ENCODE measurements around the gene LEUTX. TPM values are rescaled to one million over a fixed set of nuclear protein-coding genes. Genes with fewer than 3 reads are reported as not detected.
A peak's percentile ranks its signal among the peaks of the same experiment; 100 is the strongest.

LEUTX gene
- total RNA-seq, 2 donors from 2014 or later, result not detected

- peak overlapping the region; percentile 79 for H3K4me3 Mint-ChIP-seq
- H3K27me3 ChIP-seq (ENCODE audit: control insufficient read depth, insufficient read depth, low read length, poor library complexity, severe bottlenecking), result no peaks in the 10 kb centered on the region
- H3K27ac ChIP-seq (ENCODE audit: low read depth, low read length), result peak overlapping the region; percentile 100
- no peaks in the 10 kb centered on the region for H3K4me1 ChIP-seq (ENCODE audit: control insufficient read depth, insufficient read depth, low read length)
- no peak for DNase-seq
- peak overlapping the region; percentile 99 for H3K9ac ChIP-seq (ENCODE audit: extremely low read depth, low read length, poor library complexity, severe bottlenecking)
- no peaks in the 10 kb centered on the region for H3K27me3 Mint-ChIP-seq (ENCODE audit: insufficient read depth)
- H3K27ac Mint-ChIP-seq, result peak overlapping the region; percentile 77
- peaks cover 74% of the 10 kb centered on the region for H3K36me3 ChIP-seq (ENCODE audit: control insufficient read depth, insufficient read depth, low read length)
- H3K4me1 Mint-ChIP-seq, result peaks cover 17% of the 10 kb centered on the region
- peaks cover 67% of the 10 kb centered on the region for H3K36me3 Mint-ChIP-seq (ENCODE audit: low read depth)
- no peak for TF ChIP-seq CTCF (conservative IDR thresholded peaks at IDR 0.05)
- WGBS, 2 experiments (ENCODE audit: insufficient coverage in 1 of 2, insufficient read length in 1 of 2), result 4 to 20% methylated on average over 1 to 24 of the region's 24 CpGs
- H3K9me3 Mint-ChIP-seq, result no peaks in the 10 kb centered on the region
- peak overlapping the region; percentile 89 for H3K4me3 ChIP-seq (ENCODE audit: low read length)
- no peaks in the 10 kb centered on the region for H3K9me3 ChIP-seq (ENCODE audit: control insufficient read depth, low read length)
These were observed 54.5 kb downstream of the LEUTX start for GRCh38 chr19:39833160-39833463.

GRCh38 chr19:39833464-39834286 lies 55.0 kb downstream of the LEUTX start, which contains the start of gene DYRK1B:
TSS of gene DYRK1B (minus strand) at chr19:39834162. CDS start at chr19:39831867, 2,295 bp downstream.
- Histone ChIP-seq H3K27ac (ENCODE audit: low read depth, low read length) (peak within 1 kb of the TSS; percentile 100), H3K36me3 (ENCODE audit: control insufficient read depth, insufficient read depth, low read length) (peaks cover 75% of the 10 kb centered on the region), H3K4me1 (ENCODE audit: control insufficient read depth, insufficient read depth, low read length) (no peaks in the 10 kb centered on the region), H3K9ac (ENCODE audit: extremely low read depth, low read length, poor library complexity, severe bottlenecking) (peak within 1 kb of the TSS; percentile 99), H3K27me3 (ENCODE audit: control insufficient read depth, insufficient read depth, low read length, poor library complexity, severe bottlenecking) (no peaks in the 10 kb centered on the region), H3K9me3 (ENCODE audit: control insufficient read depth, low read length) (no peaks in the 10 kb centered on the region), H3K4me3 (ENCODE audit: low read length) (peak within 1 kb of the TSS; percentile 89)
- Mint-ChIP-seq H3K9me3 (no peaks in the 10 kb centered on the region), H3K36me3 (ENCODE audit: low read depth) (peaks cover 66% of the 10 kb centered on the region), H3K27me3 (ENCODE audit: insufficient read depth) (no peaks in the 10 kb centered on the region), H3K4me3 (peak within 1 kb of the TSS; percentile 79), H3K27ac (peak within 1 kb of the TSS; percentile 79), H3K4me1 (peaks cover 17% of the 10 kb centered on the region)
- peak; percentile 99 for DNase-seq
- WGBS, 2 experiments (ENCODE audit: insufficient coverage in 1 of 2, insufficient read length in 1 of 2), result 0 to 1% methylated on average over 12 to 59 of the region's 59 CpGs
- TF ChIP-seq CTCF (conservative IDR thresholded peaks at IDR 0.05), result no peak

- Mint-ChIP-seq H3K4me3 (peak overlapping the region; percentile 79), H3K27me3 (ENCODE audit: insufficient read depth) (no peaks in the 10 kb centered on the region), H3K27ac (peak overlapping the region; percentile 79), H3K9me3 (no peaks in the 10 kb centered on the region), H3K36me3 (ENCODE audit: low read depth) (peaks cover 65% of the 10 kb centered on the region), H3K4me1 (peaks cover 17% of the 10 kb centered on the region)
- peak overlapping the region; percentile 89 for H3K4me3 ChIP-seq (ENCODE audit: low read length)
- H3K4me1 ChIP-seq (ENCODE audit: control insufficient read depth, insufficient read depth, low read length), result no peaks in the 10 kb centered on the region
- H3K27me3 ChIP-seq (ENCODE audit: control insufficient read depth, insufficient read depth, low read length, poor library complexity, severe bottlenecking), result no peaks in the 10 kb centered on the region
- H3K27ac ChIP-seq (ENCODE audit: low read depth, low read length), result no peak overlapping the region
- H3K9me3 ChIP-seq (ENCODE audit: control insufficient read depth, low read length), result no peaks in the 10 kb centered on the region
- WGBS, 2 experiments (ENCODE audit: insufficient coverage in 1 of 2, insufficient read length in 1 of 2), result 48 to 55% methylated on average over 11 to 19 of the region's 19 CpGs
- H3K36me3 ChIP-seq (ENCODE audit: control insufficient read depth, insufficient read depth, low read length), result peaks cover 75% of the 10 kb centered on the region
- no peak for DNase-seq
- no peak for TF ChIP-seq CTCF (conservative IDR thresholded peaks at IDR 0.05)
- H3K9ac ChIP-seq (ENCODE audit: extremely low read depth, low read length, poor library complexity, severe bottlenecking), result peak overlapping the region; percentile 99
These were observed 55.7 kb downstream of the LEUTX start for GRCh38 chr19:39834287-39834841.

Small RNA genes within 50 kb of the gene (microRNA-seq; reads per million reads assigned to microRNA genes)
- not detected for gene MIR6719 (ENCODE audit: borderline microRNAs expressed)

Other genes starting within 250 kb of the LEUTX start
- 1 to 10 TPM; 1.2 to 3.8 TPM for gene EID2B, start 246.0 kb upstream of the LEUTX start, total RNA-seq
- 10 to 100 TPM; 24.0 to 29.7 TPM for gene EID2, start 238.7 kb upstream of the LEUTX start, total RNA-seq
- gene LGALS13, start 176.3 kb upstream of the LEUTX start, total RNA-seq, result not detected
- not detected for gene LGALS16, start 122.9 kb upstream of the LEUTX start, total RNA-seq
- gene LGALS14, start 74.4 kb upstream of the LEUTX start, total RNA-seq, result not detected
- not detected for gene CLC, start 40.8 kb upstream of the LEUTX start, total RNA-seq
- gene DYRK1B, start 55.3 kb downstream of the LEUTX start, total RNA-seq, result 10 to 100 TPM; 21.8 to 37.7 TPM
- 100 to 1,000 TPM; 356 to 387 TPM for gene FBL, start 67.5 kb downstream of the LEUTX start, total RNA-seq
- under 1 TPM; 0.29 to 0.62 TPM for gene FCGBP, start 155.8 kb downstream of the LEUTX start, total RNA-seq
- 10 to 100 TPM; 88.9 to 96.9 TPM for gene PSMC4, start 192.3 kb downstream of the LEUTX start, total RNA-seq
- gene ZNF546, start 218.2 kb downstream of the LEUTX start, total RNA-seq, result 1 to 10 TPM; 2.5 to 4.6 TPM

Measured in endodermal cell (in vitro differentiated cells).